HS-27A (cell line): ENCODE data around the gene C6.
"Not testable (repeated sequence)": the region's sequence is repeated elsewhere in the genome, so short reads cannot be mapped to it uniquely, and the experiment has no call there.

Experiments
- DNase-seq: peaks from one replicate; pipeline ENCODE4 v3.0.0-alpha.2; 2012; ENCODE audit warnings: low read depth, missing footprints

C6 gene

DNA sequence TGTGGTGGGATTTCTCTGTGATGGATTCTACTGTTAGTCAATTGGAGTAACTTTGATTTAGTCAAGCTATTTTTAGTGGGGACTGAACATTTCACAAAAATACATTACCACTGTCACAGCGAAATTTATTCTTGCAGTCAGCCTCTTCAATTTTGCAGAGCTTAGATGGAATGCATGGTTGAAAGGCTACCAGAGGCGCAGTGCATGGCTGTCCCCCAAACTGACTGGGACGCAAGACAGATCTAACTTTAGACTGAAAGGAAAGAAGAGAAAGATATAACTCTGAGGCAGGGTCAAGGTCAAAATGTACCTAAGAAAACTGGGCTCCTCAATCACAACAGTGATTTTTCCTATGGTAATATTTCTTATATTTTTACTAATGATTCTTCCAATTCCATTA lies 13.7 kb downstream of the C6 start:
- no peak for DNase-seq

DNA sequence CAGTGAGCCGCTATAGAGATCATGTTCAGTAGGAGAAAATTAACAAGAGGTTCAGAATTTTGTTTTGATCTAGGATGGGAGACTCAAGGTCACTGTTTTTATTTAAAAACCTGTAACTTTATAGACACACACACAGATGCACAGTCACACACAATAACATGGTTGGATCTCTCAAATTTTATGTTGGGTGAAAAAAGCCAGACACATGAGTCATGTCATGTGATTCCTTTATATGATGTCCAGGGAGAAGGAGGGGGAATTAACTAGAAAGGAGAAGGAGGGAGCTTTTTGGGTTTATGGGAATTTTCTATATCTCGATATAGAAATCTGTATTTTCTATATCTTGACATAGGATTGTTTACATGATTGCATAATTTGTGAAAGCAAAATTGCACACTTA lies 17.1 kb downstream of the C6 start:
- no peak for DNase-seq

GRCh38 chr5:41195228-41195627 lies 18.1 kb downstream of the C6 start:
- no peak for DNase-seq

GRCh38 chr5:41194339-41194738 lies 19.0 kb downstream of the C6 start:
- no peak for DNase-seq

DNA sequence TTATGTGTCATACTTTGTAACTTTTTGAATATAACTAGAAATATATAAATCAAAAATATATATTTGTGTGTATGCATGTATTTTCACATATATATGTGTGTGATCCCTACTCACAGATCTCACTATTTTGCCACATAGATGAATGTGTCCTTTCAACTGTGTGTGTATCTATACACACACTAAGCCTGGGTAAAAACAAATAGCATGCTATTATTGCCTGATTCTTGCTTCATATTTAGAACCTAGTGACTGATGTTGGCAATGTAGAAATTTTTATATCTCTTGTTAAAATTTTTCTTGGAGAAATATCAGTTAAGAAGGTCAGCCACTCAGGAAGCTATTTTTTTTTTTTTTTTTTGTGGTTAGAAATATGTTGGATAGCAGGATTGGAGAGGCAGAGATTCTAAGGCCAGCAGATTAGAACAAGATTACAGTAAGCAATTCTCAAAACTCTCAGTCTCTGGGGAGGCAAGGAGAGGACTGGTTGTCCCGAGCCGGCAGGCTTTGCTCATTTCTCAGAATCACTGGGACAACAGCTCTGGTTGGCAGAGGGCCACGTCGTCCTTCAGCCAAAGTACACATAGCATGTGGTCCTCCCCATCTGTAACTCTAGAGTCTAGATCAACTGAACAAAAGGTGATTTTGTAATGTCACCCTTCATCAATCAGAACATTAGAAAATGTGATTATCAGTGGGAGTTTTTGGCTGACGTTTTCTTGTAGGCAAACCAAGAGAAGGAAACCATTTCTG lies 19.7 kb downstream of the C6 start:
- peak; percentile 43 for DNase-seq

- no peak for DNase-seq
Measured at GRCh38 chr5:41191249-41191648, 22.1 kb downstream of the C6 start.

DNA sequence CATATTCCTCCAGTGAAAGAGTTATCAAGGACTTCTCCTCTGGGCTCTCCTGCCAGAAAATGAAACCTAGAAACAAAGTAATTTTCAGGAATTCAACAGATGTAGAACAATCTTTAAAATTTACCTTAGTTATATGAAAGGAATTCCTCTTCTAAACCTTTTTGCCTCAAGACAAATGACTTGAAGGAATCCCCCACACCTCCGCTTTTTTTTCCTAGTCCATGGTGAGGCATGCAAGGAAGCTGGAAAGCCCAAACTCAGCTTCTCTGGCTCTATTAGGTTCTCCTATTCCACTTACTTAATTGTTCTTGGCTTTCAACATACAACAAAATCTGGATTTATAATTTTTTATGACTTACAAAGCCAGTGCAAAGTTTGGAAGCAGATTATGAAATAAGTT lies 27.2 kb downstream of the C6 start:
- no peak for DNase-seq

DNA sequence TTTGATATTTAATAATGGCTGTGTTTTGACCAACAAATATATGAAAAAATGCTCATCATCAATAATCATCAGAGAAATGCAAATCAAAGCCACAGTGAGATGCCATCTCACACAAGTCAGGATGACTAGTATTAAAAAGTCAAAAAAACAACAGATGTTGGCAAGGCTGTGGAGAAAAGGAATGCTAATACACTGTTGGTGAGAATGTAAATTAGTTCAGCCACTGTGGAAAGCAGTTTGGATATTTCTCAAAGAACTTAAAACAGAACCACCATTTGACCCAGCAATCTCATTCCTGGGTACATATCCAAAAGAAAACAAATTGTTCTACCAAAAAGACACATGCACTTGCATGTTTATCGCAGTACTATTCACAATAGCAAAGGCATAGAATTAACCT lies 30.0 kb downstream of the C6 start:
- not testable (repeated sequence) for DNase-seq

DNA sequence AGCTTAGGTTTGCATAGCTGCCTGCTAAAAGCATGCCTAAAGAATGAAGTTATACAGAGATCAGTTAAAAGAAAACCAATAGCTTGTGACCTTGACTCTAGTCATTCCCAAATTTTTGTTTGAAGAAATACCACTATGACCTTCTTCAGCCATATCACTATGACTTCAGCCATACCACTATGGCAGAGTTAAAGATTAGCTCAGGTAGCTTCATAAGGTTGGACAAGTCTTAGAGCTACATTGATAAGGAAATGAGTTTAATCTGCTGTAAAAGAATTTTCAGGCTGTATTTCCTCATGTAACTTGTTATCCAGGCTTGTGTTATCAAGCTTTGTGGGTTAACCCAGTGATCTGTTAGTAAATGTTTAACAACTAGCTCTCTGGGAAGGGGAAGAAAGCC lies 30.7 kb downstream of the C6 start:
- DNase-seq: no peak

DNA sequence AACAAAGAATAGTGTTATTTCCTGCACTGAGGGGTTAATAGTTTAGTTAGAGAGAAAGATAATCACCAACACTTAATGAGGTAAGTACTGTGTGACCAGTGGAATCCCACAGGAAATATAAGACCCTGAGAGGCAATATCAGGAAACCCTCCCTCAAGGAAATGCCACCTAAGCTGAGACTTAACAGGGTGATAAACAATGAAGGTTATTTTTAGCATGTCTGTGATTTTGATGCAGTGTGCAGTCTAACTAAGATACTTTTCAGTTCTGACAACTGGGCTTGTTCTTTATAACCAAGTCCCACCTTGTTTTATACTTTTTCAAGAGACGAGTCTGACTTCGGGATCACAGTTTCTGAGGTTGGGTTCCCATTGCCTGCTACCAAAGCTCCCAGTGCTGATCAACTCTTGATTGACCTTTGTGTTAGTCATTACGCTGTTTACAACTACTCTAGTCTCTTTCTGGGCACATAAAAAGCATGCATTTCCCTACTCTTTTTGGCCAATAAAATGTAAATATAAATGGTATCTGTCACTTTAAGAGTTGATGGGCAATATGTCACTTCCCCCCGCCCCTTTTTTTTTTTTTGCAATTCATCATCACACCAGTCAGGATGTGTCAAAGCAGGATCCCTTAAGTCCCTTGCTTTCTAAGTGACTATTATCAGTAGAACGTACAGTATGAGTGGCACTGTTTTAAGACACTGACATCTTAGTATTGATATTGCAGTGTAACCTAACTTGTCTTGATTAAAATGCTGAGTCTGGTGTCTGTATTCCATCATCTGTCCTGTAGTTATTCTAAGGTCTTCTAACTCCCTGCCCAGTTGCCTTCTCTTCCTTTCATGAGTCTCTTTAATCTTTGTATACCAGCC lies 31.4 kb downstream of the C6 start:
- no peak for DNase-seq

GRCh38 chr5:41176952-41177351 lies 36.4 kb downstream of the C6 start:
- DNase-seq: no peak

GRCh38 chr5:41172012-41172411 lies 41.3 kb downstream of the C6 start:
- DNase-seq: no peak

DNA sequence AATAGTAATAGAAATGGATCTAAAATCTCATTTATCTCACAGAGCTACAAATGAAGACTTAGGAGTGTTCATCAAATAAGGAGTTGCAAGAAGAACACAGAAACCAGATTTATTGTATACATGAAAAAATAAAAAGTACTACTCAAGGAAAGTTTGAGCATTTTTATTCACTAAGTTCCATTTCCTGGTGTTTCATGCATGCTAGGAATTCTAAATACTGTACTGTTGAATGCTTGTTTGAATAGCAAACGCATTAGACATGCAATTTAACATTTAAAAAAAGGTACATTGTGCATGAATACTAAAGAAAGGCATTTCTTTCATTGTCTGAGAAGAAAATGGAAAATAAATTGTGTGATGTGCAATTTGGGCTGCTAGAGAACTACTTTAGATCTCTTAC lies 52.1 kb downstream of the C6 start:
- peak; percentile 31 for DNase-seq

DNA sequence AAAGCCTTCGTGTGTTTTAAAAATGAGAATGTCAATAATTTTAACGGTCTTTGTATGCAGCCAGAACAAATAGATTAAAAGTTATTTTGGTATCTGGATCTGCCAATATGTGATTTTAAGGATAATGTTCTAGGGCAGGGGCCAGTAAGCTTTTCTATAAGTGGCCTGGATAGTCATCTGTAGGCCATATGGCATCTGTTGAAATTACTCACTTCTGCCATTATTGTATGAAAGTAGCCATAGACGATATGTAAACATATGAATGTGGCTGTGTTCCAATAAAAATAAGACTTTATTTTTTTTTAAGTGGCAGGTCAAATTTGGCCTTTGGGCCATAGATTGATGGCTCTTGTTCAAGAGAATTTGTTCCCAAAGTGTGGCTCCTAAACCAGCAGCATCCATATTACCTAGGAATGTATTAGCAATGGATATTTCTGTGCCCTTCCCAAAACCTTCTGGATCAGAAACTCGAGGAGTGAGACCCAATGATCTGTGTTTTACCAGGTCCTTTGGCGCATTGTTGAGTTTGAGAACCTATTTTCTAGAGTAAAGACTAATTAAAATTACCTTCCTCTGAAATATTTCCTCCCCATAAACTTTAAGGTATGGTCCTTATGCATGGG lies 55.9 kb downstream of the C6 start:
- DNase-seq: peak; percentile 8

DNA sequence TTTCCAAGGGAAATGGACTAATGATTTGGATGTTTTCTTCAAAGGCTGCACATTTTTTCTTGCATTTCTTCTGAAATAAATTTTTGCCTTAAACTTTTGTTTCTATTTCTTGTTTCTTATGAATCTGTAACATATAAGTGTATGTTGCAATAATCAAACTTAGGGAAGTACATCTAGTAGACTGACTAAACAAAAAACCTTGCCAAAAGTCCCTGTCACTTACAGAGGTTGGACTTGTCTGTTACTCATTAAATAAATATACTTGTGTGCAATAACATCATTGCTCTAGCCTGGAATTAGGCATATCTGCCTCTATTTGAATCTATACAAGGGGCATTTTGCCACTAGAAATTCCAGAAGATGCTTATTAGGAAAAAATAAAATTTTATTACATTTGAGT lies 56.6 kb downstream of the C6 start:
- peak; percentile 12 for DNase-seq

DNA sequence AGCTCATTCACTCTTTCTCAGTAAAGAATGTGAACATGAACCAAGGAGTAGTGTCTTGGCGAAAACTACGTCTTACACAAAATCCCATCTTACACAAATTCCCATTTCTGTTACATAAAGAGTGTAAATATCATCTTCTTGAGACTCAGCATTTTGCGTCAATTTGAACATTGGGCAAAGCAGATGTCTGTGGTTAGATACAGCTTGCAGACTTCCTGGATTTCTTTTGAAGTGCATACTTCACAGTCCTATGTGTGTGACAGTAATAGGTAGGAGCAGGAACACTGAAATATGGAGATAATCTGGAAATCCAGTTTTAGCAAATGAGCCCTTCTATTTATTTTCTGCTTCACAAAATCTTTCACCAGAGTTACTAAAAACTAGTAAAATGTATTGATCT lies 58.8 kb downstream of the C6 start:
- no peak for DNase-seq

- DNase-seq: no peak
Measured at GRCh38 chr5:41151564-41151963, 61.8 kb downstream of the C6 start.

DNA sequence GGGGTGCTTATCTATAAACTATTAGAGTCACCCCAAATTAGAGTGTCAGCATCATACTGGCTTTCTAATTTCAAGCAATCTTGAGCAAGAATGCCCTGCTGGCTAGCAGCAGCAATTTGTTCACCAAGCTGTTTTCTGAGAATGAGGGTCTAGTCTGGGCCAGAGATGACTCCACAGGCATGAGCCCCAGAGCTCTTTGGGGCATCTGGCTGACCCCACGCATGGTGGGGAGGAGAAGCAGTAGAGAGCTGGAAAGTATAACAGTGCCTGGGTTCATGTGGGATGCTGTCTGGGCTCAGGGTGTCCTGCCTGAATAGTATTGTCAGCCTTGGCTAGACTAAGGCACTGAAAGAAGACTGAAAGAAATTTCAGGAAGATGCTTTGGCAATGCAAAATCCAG lies 64.9 kb downstream of the C6 start:
- DNase-seq: no peak

- DNase-seq: no peak
Measured at GRCh38 chr5:41145306-41145705, 68.0 kb downstream of the C6 start.

DNA sequence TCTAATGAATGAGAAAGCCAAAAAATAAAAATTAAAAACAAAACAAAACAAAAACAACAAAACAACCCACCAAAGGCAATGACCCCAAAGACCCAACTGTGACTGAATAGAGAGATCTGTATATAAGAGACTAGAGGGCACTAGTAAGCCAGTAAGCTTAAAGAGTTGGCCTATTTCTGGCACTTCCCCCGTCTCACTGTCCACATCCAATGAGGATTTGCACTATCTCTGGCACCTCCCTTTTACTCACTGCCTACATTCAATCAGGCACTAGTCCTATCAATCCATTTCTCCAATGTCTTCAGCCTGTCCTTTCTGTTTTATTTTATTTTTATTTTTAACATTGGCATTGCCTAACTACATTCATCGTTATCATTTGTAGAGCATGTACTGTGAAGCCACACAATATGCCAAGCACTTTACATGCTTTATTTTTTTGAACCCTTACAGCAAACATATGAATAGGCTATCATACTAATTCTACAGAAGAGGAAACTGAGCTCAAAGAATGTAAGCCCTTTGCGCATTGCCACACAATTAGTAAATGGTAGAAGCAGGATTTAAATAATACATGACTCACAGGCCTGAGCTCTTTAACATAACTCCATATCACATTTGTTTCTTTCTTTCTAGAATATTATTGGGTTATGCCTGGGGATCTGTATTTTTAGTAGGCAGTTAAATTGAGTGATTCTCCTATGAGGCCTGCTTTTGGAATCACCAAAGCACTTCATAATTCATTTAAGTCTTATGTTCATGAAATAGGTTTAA lies 70.0 kb downstream of the C6 start:
- no peak for DNase-seq

GRCh38 chr5:41127967-41128690 lies 85.2 kb downstream of the C6 start:
- no peak for DNase-seq

DNA sequence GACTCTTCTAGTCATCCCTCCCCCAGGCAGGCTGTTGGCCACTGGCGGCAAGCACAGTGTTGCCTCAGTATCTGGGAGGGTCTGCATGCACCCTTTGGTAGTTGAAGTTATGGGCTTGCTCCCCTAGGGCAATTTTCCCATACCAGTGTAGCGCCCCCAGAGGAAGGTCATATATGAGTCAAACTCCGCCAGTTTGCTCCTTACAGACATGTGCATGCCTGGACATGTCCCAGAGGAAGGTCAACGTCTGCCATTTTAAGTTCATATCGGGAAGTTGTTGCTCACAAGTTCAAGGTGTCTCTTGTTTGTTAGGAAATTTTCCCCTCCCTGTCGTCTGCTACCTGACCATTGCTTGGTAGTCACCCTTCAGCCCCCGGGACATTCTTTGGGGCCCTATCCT lies 90.9 kb downstream of the C6 start:
- DNase-seq: no peak
